ENCODE measurements around the gene GPATCH8.

Gene GPATCH8

GRCh38 chr17:44363613-44364159, 139.5 kb downstream of the GPATCH8 start, which contains the start of gene FAM171A2:
FAM171A2 (minus strand) TSS chr17:44363853; CDS start chr17:44363714, 139 bp downstream.
- DNase-seq (ENCODE audit: low read depth) = peak; percentile 61
- TF ChIP-seq, protein P1, sequence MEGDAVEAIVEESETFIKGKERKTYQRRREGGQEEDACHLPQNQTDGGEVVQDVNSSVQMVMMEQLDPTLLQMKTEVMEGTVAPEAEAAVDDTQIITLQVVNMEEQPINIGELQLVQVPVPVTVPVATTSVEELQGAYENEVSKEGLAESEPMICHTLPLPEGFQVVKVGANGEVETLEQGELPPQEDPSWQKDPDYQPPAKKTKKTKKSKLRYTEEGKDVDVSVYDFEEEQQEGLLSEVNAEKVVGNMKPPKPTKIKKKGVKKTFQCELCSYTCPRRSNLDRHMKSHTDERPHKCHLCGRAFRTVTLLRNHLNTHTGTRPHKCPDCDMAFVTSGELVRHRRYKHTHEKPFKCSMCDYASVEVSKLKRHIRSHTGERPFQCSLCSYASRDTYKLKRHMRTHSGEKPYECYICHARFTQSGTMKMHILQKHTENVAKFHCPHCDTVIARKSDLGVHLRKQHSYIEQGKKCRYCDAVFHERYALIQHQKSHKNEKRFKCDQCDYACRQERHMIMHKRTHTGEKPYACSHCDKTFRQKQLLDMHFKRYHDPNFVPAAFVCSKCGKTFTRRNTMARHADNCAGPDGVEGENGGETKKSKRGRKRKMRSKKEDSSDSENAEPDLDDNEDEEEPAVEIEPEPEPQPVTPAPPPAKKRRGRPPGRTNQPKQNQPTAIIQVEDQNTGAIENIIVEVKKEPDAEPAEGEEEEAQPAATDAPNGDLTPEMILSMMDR (conservative IDR thresholded peaks at IDR 0.05; ENCODE audit: low read depth, low read length) = peak; percentile 45

DNA sequence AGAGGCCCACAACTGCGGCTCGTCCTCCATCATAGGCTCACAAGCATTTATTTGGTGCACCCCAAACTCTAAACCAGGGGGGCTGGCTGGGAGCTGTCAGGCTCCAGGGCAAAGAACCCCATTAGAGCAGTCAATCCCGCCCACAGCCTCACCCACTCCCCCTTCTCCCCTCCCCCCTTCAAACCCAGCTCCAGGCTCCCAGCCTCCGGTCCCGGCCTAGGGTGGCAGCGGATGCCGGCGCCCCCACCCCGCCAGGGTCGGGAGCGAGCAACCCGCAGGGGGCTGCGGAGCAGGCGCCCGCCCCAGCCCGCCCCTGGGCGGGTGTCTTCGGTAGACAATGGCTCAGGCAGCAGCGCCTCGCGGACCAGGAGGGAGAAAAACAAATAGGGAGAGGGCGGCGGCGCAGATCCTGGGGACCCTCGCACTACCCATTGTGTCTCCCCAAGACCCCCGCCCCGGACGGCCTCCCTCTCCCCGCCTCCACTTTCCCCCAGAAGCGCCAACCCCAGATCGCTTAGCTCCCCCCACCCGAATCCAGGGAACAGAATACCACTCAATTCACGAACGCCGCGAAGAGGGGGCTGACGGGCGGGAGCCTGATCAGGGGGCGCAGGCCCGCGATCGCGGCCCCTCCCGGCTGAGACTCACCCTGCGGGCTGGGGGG, 140.1 kb downstream of the GPATCH8 start:
- H3K4me3 ChIP-seq (ENCODE audit: low read depth, low read length) = peak overlapping the region; percentile 68
- TF ChIP-seq, protein P1 (conservative IDR thresholded peaks at IDR 0.05; ENCODE audit: low read depth, low read length) = no peak
- DNase-seq (ENCODE audit: low read depth) = no peak

More at GRCh38 chr17:44363613-44364159, 139.5 kb downstream of the GPATCH8 start, which contains the start of gene FAM171A2:
- H3K4me3 ChIP-seq (ENCODE audit: low read depth, low read length) = peak within 1 kb of the TSS; percentile 68

- TF ChIP-seq, protein P1 (conservative IDR thresholded peaks at IDR 0.05; ENCODE audit: low read depth, low read length) = no peak
- no peak for DNase-seq (ENCODE audit: low read depth)
- H3K4me3 ChIP-seq (ENCODE audit: low read depth, low read length) = peak overlapping the region; percentile 68
Observed at GRCh38 chr17:44362459-44362948, 140.7 kb downstream of the GPATCH8 start.

DNA sequence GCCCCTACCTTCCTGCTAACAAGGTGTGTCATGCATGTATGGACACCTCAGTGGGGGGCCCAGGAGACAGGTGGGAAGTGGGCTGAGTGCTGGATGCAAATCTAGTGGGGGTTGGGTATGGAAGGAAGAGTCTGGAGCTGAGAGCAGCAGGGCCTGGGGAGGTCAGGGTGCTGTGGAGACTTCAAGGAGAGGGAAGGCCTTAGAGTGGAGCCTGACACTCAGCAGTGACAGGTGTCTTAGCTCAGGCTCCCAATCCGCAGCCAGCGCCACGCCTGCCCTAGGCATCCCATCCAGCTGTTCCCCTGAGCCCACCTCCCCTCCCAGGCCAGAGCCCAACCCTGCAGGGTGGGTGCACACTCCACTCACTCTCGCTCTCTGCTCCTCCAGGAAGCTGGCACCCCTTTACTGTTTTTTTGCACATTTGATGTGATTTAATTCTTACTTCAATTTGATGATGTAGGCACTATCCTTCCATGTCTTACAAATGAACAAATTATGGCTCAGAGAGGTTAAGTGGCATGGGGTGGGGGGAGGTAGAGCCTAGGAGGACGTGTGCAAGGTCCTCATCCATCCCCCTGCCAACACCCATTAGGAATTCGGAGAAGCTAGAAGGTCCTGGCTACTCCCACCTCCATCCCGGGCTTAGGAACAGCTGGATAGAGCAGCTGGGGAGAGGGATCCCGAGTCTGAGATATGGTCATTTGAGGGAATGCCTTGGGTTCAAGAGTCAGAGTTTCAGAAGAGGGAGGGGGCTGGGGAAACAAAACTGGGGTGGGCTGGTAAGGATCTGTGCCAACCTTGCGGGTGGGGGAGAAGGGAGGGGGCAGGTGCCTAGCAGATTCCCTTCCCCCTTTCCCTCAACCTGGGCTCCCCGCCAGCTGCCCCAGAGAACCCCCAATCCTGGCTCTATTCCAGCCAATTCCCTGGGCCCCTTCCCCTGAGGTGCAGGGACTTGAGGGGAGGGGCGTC, 141.6 kb downstream of the GPATCH8 start:
- no peak overlapping the region for H3K4me3 ChIP-seq (ENCODE audit: low read depth, low read length)
- TF ChIP-seq, protein P1 (conservative IDR thresholded peaks at IDR 0.05; ENCODE audit: low read depth, low read length) = no peak
- no peak for DNase-seq (ENCODE audit: low read depth)

DNA sequence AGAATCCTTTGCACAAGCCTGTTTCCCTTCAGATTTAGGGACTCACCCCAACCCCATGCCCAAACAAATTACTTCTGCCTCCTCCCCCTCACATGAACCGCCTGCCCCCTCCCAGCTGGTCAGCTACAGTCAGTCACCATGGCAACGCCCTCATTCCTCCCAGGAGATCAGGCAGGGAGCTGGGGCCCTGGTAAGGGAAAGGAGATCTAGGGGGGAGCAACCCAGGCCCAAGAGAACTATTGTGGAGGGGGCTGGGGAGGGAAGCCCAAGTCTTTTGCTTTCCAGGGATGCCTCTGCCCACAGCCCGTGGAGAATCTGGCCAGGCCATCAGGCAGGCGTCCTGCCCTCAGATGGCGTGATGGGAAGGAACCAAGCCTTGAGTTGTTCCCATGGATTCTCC, 142.4 kb downstream of the GPATCH8 start:
- peak; percentile 80 for DNase-seq (ENCODE audit: low read depth)

DNA sequence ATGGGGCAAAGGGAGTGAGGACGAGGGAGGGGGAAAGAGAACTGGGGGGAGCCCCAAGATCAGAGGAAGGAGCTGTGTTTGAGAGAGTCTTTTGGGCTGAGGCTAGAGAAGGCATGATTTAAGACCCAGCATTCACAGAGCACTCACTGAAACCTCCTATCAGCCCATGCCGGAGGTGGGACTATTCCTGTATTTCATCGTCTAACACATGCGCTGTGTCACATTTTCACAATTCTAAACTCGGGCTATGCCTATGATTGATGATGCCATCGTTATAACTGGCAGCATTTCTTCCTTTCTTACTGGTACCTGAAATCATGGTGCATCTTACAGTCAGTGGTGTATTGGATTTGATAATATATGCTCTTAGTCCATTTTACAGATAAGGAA, 143.1 kb downstream of the GPATCH8 start:
- TF ChIP-seq, protein P1 (conservative IDR thresholded peaks at IDR 0.05; ENCODE audit: low read depth, low read length) = no peak
- H3K4me3 ChIP-seq (ENCODE audit: low read depth, low read length) = no peak overlapping the region
- DNase-seq (ENCODE audit: low read depth) = no peak

More for the DNA sequence above, 142.4 kb downstream of the GPATCH8 start:
- H3K4me3 ChIP-seq (ENCODE audit: low read depth, low read length) = no peak overlapping the region
- TF ChIP-seq, protein P1 (conservative IDR thresholded peaks at IDR 0.05; ENCODE audit: low read depth, low read length) = no peak

All from choroid plexus epithelial cell (primary cell).